Measurements from ENCODE around the gene TCIRG1.

GRCh38 chr11:68080860-68081259, 42.0 kb downstream of the TCIRG1 start:
- no peak for TF ChIP-seq CTCF (IDR thresholded peaks at IDR 0.05; ENCODE audit: low read depth, low read length)
- TF ChIP-seq POLR2A (IDR thresholded peaks at IDR 0.05; ENCODE audit: extremely low read depth, insufficient read length): no peak
- TF ChIP-seq MYC (IDR thresholded peaks at IDR 0.05; ENCODE audit: low read depth, low read length): no peak
- no peak for TF ChIP-seq MAX (IDR thresholded peaks at IDR 0.05; ENCODE audit: low read depth, low read length)
